ENCODE measurements around the gene C11orf97.
"Not testable (repeated sequence)": the region's sequence is repeated elsewhere in the genome, so short reads cannot be mapped to it uniquely, and the experiment has no call there.

The C11orf97 gene

GRCh38 chr11:94525546-94526324 is 13.5 kb downstream of the C11orf97 start:
- DNase-seq, result no peak

- DNase-seq, result no peak
These were observed 14.6 kb downstream of the C11orf97 start for GRCh38 chr11:94526645-94527438.

- no peak for DNase-seq
These were observed 16.3 kb downstream of the C11orf97 start for GRCh38 chr11:94528551-94528950.

GRCh38 chr11:94532211-94532610 is 19.9 kb downstream of the C11orf97 start:
- no peak for DNase-seq

GRCh38 chr11:94533206-94533605 is 20.9 kb downstream of the C11orf97 start:
- DNase-seq, result no peak

GRCh38 chr11:94533696-94534630 is 21.7 kb downstream of the C11orf97 start:
- DNase-seq, result no peak

- DNase-seq, result no peak
These were observed 24.1 kb downstream of the C11orf97 start for GRCh38 chr11:94536386-94536785.

GRCh38 chr11:94537031-94537600 is 24.9 kb downstream of the C11orf97 start:
- DNase-seq, result no peak

- no peak for DNase-seq
These were observed 27.2 kb downstream of the C11orf97 start for GRCh38 chr11:94539420-94539819.

- DNase-seq, result peak; percentile 63 to 64
These were observed 31.7 kb downstream of the C11orf97 start, which contains the start of gene FUT4 for GRCh38 chr11:94543695-94544645. TSS of gene FUT4 (plus strand) at chr11:94543921. CDS start at chr11:94544134, 213 bp downstream.

- DNase-seq, result peak in 1 of 2 donors; percentile 1
These were observed 32.5 kb downstream of the C11orf97 start for GRCh38 chr11:94544646-94545263.

GRCh38 chr11:94545264-94546161 is 33.3 kb downstream of the C11orf97 start:
- DNase-seq, result no peak

GRCh38 chr11:94546162-94546470 is 33.9 kb downstream of the C11orf97 start:
- DNase-seq, result no peak

- no peak for DNase-seq
These were observed 34.6 kb downstream of the C11orf97 start for GRCh38 chr11:94546886-94547285.

GRCh38 chr11:94549146-94549545 is 36.9 kb downstream of the C11orf97 start:
- no peak for DNase-seq

GRCh38 chr11:94550513-94550912 is 38.3 kb downstream of the C11orf97 start:
- DNase-seq, result no peak

- DNase-seq, result no peak
These were observed 41.7 kb downstream of the C11orf97 start for GRCh38 chr11:94553938-94554337.

- not testable (repeated sequence) for DNase-seq
These were observed 43.6 kb downstream of the C11orf97 start for GRCh38 chr11:94555752-94556329.

- DNase-seq, result no peak
These were observed 45.2 kb downstream of the C11orf97 start for GRCh38 chr11:94557421-94557820.

All from activated CD4-positive, alpha-beta T cell treated with anti-CD3 and anti-CD28 coated beads for 4 hours (primary cell).